ENCODE measurements around the gene KIAA1217. TPM values are rescaled to one million over a fixed set of nuclear protein-coding genes. Genes with fewer than 3 reads are reported as not detected.

The KIAA1217 gene
- polyA plus RNA-seq, 1 donor from 2014 or later, result 0.22 TPM

GRCh38 chr10:24205821-24206220 is 3.1 kb upstream of the KIAA1217 start:
- Histone ChIP-seq H4K20me1 (ENCODE audit: insufficient read depth) (no peaks in the 10 kb centered on the region), H3K9ac (ENCODE audit: low read length) (no peak overlapping the region), H3K9me3 (ENCODE audit: low read length) (no peaks in the 10 kb centered on the region), H3K36me3 (ENCODE audit: insufficient read depth, low read length) (no peaks in the 10 kb centered on the region), H3K4me3 (ENCODE audit: low read length) (no peak overlapping the region), H3F3A (ENCODE audit: insufficient read depth, low read length, poor library complexity, severe bottlenecking) (no peaks in the 10 kb centered on the region), H3K4me2 (ENCODE audit: low read length) (no peak overlapping the region), H3K79me2 (replicated peaks; ENCODE audit: insufficient read depth, low read length) (no peaks in the 10 kb centered on the region), H3K27me3 (ENCODE audit: insufficient read depth, low read depth, low read length) (no peaks in the 10 kb centered on the region), H3K27ac (ENCODE audit: low read length) (no peak overlapping the region), H3K9me2 (ENCODE audit: insufficient read depth, low read length) (no peaks in the 10 kb centered on the region), H2AFZ (ENCODE audit: low read depth, low read length) (no peak overlapping the region)
- TF ChIP-seq EP300 (conservative IDR thresholded peaks at IDR 0.05; ENCODE audit: poor library complexity, severe bottlenecking), result no peak

DNA sequence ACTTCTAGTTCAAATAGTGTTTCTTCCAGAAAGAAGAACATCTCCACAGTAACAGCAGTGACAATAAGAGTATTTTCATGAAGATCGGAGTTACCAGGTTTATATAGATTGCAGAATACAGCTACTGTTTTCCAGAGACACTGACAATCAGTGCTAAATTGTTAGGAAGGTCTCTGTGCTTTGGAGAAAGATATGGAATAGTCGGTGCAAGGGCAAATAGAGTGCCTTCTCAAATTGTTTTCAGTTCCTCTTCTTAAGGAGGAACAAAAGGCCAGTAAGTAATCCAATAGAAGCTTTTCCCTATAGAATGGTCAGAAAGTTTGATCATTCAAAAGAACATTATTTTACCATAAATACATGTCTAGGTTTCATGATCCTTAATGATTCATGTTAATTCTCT is 2.6 kb upstream of the KIAA1217 start:
- H3K9me3 ChIP-seq (ENCODE audit: low read length), result no peaks in the 10 kb centered on the region
- H3K9ac ChIP-seq (ENCODE audit: low read length), result no peak overlapping the region
- TF ChIP-seq CTCF (IDR thresholded peaks at IDR 0.05; ENCODE audit: poor library complexity, severe bottlenecking) (no peak), SMC3 (conservative IDR thresholded peaks at IDR 0.05; ENCODE audit: poor library complexity) (no peak), RAD21 (conservative IDR thresholded peaks at IDR 0.05) (no peak), EZH2 (IDR thresholded peaks at IDR 0.05; ENCODE audit: borderline replicate concordance, insufficient read depth, low read length, poor library complexity, severe bottlenecking) (no peak)
- no peak overlapping the region for H3K27ac ChIP-seq (ENCODE audit: low read length)
- no peaks in the 10 kb centered on the region for H3K79me2 ChIP-seq (replicated peaks; ENCODE audit: insufficient read depth, low read length)
- no peak overlapping the region for H2AFZ ChIP-seq (ENCODE audit: low read depth, low read length)
- no peak overlapping the region for H3K4me2 ChIP-seq (ENCODE audit: low read length)
- H4K20me1 ChIP-seq (ENCODE audit: insufficient read depth), result no peaks in the 10 kb centered on the region
- no peaks in the 10 kb centered on the region for H3F3A ChIP-seq (ENCODE audit: insufficient read depth, low read length, poor library complexity, severe bottlenecking)
- no peaks in the 10 kb centered on the region for H3K36me3 ChIP-seq (ENCODE audit: insufficient read depth, low read length)
- no peak overlapping the region for H3K4me3 ChIP-seq (ENCODE audit: low read length)
- H3K27me3 ChIP-seq (ENCODE audit: insufficient read depth, low read depth, low read length), result no peaks in the 10 kb centered on the region
- H3K9me2 ChIP-seq (ENCODE audit: insufficient read depth, low read length), result no peaks in the 10 kb centered on the region

- Histone ChIP-seq H3K27ac (ENCODE audit: low read length) (no peak overlapping the region), H3F3A (ENCODE audit: insufficient read depth, low read length, poor library complexity, severe bottlenecking) (no peaks in the 10 kb centered on the region), H3K4me3 (ENCODE audit: low read length) (no peak overlapping the region), H3K27me3 (ENCODE audit: insufficient read depth, low read depth, low read length) (no peaks in the 10 kb centered on the region), H3K9me2 (ENCODE audit: insufficient read depth, low read length) (no peaks in the 10 kb centered on the region), H3K79me2 (replicated peaks; ENCODE audit: insufficient read depth, low read length) (no peaks in the 10 kb centered on the region), H3K9me3 (ENCODE audit: low read length) (no peaks in the 10 kb centered on the region), H3K36me3 (ENCODE audit: insufficient read depth, low read length) (no peaks in the 10 kb centered on the region), H2AFZ (ENCODE audit: low read depth, low read length) (no peak overlapping the region), H3K9ac (ENCODE audit: low read length) (no peak overlapping the region), H3K4me2 (ENCODE audit: low read length) (no peak overlapping the region), H4K20me1 (ENCODE audit: insufficient read depth) (no peaks in the 10 kb centered on the region)
- TF ChIP-seq CTCF (IDR thresholded peaks at IDR 0.05; ENCODE audit: poor library complexity, severe bottlenecking), result no peak
- TF ChIP-seq EZH2 (IDR thresholded peaks at IDR 0.05; ENCODE audit: borderline replicate concordance, insufficient read depth, low read length, poor library complexity, severe bottlenecking), result no peak
- no peak for TF ChIP-seq RAD21 (conservative IDR thresholded peaks at IDR 0.05)
- TF ChIP-seq REST (IDR thresholded peaks at IDR 0.05; ENCODE audit: borderline replicate concordance), result no peak
- TF ChIP-seq TAF1 (IDR thresholded peaks at IDR 0.05; ENCODE audit: low read depth), result no peak
- TF ChIP-seq EP300 (conservative IDR thresholded peaks at IDR 0.05; ENCODE audit: poor library complexity, severe bottlenecking), result no peak
- no peak for TF ChIP-seq SMC3 (conservative IDR thresholded peaks at IDR 0.05; ENCODE audit: poor library complexity)
These were observed 2.0 kb upstream of the KIAA1217 start for GRCh38 chr10:24206926-24207325.
